CD4-positive, alpha-beta T cell treated with Interleukin-4 for 1 hour (primary cell): Measurements from ENCODE around the gene NAA80.
A peak's percentile ranks its signal among the peaks of the same experiment; 100 is the strongest.
"Not testable (repeated sequence)": the region's sequence is repeated elsewhere in the genome, so short reads cannot be mapped to it uniquely, and the experiment has no call there.

Experiments used
- DNase-seq, 2 donors: peaks; one replicate each; pipeline ENCODE4 v3.0.0-alpha.2; 2020 to 2022

The NAA80 gene

DNA sequence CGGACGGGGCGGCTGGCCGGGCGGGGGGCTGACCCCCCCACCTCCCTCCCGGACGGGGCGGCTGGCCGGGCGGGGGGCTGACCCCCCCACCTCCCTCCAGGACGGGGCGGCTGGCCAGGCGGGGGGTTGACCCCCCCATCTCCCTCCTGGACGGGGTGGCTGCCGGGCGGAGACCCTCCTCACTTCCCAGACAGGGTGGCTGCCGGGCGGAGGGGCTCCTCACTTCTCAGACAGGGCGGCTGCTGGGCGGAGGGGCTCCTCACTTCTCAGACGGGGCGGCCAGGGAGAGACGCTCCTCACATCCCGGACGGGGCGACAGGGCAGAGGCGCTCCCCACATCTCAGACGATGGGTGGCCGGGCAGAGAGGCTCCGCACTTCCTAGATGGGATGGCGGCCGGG lies 12.8 kb upstream of the NAA80 start:
- not testable (repeated sequence) for DNase-seq

DNA sequence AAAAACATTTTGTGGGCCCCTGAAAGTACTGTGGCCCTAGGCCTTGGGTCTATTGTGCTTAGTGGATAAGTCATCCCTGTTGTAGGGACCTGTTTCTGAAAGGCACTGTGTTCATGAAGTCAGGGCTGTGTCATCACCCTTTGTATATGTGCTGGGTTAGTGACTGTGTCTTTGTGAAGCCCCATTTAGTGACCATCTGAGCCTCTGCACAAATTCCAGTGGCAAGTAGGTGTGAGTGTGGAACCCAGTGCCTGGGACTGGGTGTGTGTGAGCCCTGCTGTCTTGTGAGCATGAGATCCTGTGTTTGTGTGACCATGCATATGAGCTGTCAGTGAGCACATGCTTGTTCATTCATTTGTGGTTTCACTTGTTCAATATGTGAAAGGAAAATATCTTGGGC lies 5.4 kb upstream of the NAA80 start:
- no peak for DNase-seq

- no peak for DNase-seq
Observed at GRCh38 chr3:50303013-50303815, 4.0 kb upstream of the NAA80 start, which contains the start of gene HYAL1. HYAL1 (minus strand) TSS chr3:50303574; CDS start chr3:50302956, 618 bp downstream.

DNA sequence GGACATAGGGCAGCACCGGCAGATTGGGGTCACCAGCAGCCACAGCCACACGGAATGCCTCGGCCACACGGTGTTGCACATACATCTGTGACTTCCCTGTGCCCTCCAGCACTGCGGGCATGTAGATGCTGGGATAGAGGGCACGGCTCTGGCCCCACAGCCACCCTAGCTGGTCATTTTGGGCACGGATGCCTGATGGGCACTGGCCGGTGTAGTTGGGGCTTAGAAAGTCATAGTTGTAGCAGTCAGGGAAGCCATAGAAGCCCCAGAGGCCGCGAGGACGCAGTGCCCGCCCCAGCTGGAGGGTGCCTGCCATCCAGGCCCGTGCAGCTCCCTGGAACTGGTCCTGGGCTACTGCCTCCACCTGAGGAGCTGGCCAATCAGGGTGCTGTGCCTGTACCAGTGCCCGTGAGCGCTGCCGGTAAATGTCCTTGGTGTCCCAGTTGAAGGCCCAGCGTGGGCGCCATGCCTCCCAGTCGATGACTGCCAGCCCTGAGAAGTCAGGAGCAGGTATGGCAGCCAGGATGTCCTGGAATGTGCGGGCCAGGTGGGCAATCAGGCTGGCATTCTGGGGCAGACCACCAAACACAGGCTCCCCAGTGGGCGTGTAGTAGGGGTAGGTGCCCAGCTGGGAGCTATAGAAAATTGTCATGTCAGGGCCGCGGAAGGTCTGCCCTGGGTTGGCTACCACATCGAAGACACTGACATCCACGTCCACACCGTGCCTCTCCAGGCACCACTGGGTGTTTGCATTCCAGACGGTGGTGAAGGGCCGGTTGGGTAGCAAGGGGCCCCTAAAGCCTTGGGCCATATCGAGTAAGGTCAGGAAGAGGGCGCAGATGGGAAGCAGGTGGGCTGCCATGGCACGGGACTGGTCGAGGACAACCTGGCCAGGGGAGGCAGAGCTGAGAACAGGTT lies 3.1 kb upstream of the NAA80 start:
- DNase-seq: no peak

DNA sequence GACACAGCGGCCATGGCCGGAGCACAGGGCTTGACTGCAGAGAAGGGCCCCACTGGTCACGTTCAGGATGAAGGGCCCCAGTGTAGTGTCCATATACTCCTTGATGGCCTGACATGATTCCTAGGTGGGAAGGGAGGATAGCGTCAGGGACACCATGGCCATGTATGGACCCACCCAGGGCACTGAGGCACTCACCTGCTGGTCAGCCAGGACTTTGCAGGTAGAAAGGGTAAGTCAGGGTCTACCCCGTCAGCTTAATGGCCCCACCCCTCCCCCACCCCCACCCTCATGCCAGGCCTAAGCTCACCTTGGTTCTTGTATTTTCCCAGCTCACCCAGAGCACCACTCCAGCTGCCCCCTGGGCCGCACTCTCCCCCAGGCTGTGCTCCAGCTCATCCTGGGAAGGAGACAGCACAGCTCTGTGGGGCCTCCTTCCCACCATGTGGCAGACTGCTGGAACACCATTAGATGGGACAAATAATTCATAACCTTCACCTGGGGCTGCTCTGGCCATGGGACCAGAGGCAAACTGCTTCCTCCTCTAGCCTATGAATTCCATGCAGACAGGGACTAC lies 1.6 kb upstream of the NAA80 start:
- DNase-seq: no peak

- peak in 1 of 2 donors; percentile 65 for DNase-seq
Observed at GRCh38 chr3:50299929-50300680, 900 bp upstream of the NAA80 start.

DNA sequence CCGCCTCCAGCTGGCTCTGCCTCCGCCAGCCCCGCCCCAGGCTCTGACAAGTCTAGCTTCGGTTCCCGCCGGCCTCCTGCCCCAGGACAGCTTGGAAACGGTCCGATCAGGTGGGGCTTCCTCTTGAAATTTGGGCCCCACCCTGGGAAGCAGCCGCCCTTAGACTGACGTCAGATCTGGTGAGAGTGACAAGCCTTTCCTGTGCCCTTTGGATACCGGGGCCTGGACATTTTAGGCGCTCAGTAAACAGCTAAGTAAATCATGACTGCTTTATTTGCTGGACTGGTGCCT lies 378 bp upstream of the NAA80 start:
- no peak for DNase-seq

GRCh38 chr3:50297896-50298725 lies 1.1 kb downstream of the NAA80 start:
- DNase-seq: no peak

- DNase-seq: no peak
Observed at GRCh38 chr3:50297384-50297775, 1.8 kb downstream of the NAA80 start.

GRCh38 chr3:50296721-50297383 lies 2.4 kb downstream of the NAA80 start:
- no peak for DNase-seq

GRCh38 chr3:50295553-50296431 lies 3.4 kb downstream of the NAA80 start:
- DNase-seq: no peak

DNA sequence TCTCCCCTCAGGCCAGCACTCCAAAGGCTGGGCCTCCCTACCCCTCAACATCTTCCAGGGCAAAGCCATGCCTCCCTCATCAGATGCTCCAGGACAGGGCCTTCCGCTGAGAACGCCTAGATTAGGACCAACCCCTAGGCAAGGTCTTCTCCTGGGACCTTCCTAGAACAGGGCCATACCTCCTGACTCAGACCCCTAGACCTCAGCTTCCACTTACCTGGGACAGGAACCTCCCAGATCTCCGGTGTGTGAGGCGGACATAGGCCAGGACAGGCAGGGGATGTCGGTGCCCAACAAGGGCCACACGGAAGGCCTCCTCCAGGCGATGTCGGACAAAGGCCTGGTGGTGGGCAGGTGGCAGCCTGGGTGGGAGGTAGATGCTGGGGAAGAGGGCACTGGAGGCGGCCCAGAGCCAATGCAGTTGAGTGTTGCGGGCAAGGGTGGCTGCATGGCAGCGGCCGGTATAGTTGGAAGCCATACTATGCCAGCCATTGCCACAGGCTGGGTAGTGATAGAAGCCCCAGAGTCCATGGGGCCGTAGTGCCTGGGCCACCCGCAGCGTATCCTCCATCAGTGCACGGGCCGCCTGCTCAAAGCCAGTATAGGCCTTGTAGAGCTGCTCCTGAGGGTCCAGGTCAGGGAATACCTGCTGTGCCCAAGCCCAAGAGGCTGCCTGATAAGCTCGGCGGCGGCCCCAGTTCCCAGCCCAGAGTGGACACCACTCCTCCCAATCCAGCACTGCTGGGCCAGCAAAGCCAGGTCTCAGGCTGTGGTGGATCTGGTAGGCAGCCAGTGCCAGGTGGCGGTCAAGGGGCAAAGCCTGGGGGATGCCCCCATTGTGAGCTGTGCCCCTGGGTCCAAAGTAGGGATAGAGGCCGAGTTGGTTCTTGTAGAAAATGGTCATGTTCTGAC lies 4.5 kb downstream of the NAA80 start:
- DNase-seq: no peak

GRCh38 chr3:50294089-50294488 lies 5.1 kb downstream of the NAA80 start:
- no peak for DNase-seq

DNA sequence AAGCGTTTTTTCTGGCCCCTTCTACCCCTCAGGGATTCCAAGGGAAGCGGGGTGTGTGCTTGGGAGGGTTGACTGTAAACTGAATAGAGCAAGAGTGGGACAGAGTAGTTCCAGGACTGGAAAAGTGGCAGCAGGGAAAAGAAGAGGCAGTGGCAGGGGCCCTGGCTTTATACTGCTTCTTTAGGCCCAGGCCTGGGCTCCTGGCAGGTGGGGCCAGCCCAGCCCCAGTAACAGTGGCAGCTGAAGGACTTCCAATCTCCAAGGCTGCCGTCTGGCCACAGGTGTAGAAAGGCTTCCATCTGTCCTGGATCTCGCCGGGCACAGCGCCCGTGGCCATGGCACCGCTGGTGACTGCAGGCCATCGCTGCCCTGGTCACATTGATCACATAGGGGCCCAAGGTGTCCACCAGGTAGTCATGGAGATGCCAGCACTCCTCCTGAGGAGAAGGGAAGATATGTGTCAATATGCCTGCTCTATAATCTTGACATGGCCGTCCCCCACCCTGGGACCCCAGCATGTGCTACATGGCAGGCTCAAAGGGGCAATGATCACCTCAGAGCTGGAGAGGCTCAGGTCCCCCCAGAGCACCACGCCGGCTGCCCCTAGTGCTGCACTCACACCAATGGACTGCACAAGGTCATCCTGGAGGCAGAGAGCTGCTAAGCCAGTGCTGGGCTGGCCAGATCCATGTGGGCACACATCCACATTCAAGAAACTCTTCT lies 6.0 kb downstream of the NAA80 start:
- no peak for DNase-seq

DNA sequence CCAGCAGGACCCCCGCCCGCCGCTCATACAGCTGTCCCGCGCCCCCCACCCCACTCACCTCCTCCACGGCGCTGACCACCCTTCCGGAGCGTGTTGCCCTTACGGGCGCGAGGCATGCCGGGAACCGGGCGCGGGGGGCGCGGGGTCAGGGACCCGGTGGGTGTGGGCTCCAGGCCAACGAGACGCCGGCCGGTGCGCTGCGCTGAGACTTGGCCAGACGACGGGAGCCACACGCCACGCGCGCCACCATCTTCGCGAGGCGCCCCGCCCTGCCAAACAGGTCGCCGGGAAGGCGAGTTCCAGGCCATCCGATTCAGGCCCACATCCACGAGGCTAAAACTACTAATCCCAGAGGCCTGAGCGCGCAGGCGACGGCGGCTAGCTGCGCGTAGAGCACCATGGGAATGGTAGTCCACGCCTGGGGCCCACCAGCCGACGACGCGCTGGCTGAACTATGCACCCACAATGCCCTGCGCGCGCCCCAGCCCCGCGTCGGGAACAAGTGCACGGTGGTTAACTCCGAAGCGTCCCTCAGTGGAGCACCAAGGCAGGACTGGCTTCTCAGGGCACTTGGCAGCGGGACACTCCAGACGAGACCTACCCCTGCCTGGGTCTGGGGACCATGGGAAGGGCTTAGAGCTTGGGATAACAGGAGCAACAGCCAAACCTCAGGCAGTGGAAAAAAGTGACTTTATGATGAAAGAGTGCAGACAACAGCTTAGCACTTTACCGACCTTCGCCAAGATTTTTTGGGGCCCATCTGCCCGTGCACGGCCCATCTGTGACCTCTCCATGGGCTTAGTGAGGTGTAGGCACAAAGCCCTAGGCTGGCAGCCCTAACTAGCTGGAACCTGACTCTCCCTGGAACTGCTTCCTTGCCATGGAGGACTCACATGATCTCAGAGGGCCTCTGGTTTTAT lies 6.8 kb downstream of the NAA80 start, which contains the start of gene IFRD2:
Gene IFRD2 (minus strand): TSS at position 271 of the 920 bp plus-strand sequence. CDS start 155 bp downstream, at position 116.
- DNase-seq: peak; percentile 97

- DNase-seq: no peak
Observed at GRCh38 chr3:50290161-50290641, 9.0 kb downstream of the NAA80 start.

DNA sequence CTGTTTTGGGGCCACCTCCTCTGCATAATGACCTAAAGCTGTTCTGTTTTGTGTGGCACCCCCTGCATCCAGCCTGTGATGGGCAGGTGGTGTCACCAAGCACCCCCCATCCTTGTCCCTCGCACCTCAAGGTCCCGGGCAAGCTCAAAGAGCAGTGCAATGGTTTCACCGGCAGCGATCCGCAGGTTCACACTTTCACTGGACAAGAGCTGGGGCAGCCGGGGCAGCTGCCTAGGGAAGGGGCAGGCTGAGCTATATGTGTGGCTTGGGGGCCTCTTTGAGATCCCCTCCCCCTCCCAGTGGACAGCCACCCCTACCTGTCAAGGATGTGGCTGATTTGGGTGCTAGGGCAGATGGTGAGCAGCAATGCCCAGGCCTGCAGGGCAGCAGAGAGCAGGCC lies 10.1 kb downstream of the NAA80 start:
- no peak for DNase-seq
